CD14-positive monocyte (primary cell): ENCODE results near the gene VASH2. TPM values are rescaled to one million over a fixed set of nuclear protein-coding genes. Genes with fewer than 3 reads are reported as not detected.

Source experiments
- DNase-seq, 3 donors: peaks; one replicate each; pipeline ENCODE4 v3.0.0-alpha.2; 2011 to 2022
- H2AFZ ChIP-seq: 2 replicates; pipeline ENCODE4 v1.6.0; 2012; ENCODE audit warnings: mild to moderate bottlenecking, low read depth, low read length, inconsistent platforms; ENCODE audit not compliant: insufficient read depth, poor library complexity, severe bottlenecking
- H3K27ac ChIP-seq, 2 donors: 1 replicate in 1 of 2; 2 replicates in 1 of 2; pipeline ENCODE4 v1.5.1; 2012 to 2013; ENCODE audit warnings: low read length in 2 of 2, control low read depth in 1 of 2, inconsistent platforms in 1 of 2, low read depth in 1 of 2, mild to moderate bottlenecking in 1 of 2
- H3K27me3 ChIP-seq, 2 donors: one replicate each; pipeline versions ENCODE4 v1.6.0 to v1.6.1; 2011 to 2013; ENCODE audit warnings: low read length in 2 of 2; ENCODE audit not compliant: control insufficient read depth in 2 of 2, insufficient read depth in 2 of 2
- H3K36me3 ChIP-seq, 2 donors: replicated peaks in 1 of 2; 1 replicate in 1 of 2; 2 replicates in 1 of 2; pipeline versions ENCODE4 v1.5.1 to v1.6.1; 2012 to 2013; ENCODE audit warnings: low read length in 2 of 2, control low read depth in 1 of 2, inconsistent platforms in 1 of 2, mild to moderate bottlenecking in 1 of 2; ENCODE audit not compliant: insufficient read depth in 2 of 2, control insufficient read depth in 1 of 2
- H3K4me1 ChIP-seq, 2 donors: 1 replicate in 1 of 2; 2 replicates in 1 of 2; pipeline versions ENCODE4 v1.5.1 to v1.6.1; 2012 to 2013; ENCODE audit warnings: low read length in 2 of 2, control low read depth in 1 of 2, inconsistent platforms in 1 of 2, mild to moderate bottlenecking in 1 of 2, moderate library complexity in 1 of 2; ENCODE audit not compliant: insufficient read depth in 2 of 2, control insufficient read depth in 1 of 2
- H3K4me2 ChIP-seq: replicated peaks from 2 replicates; pipeline ENCODE3; 2012; ENCODE audit warnings: low read length, moderate library complexity, mild to moderate bottlenecking; ENCODE audit not compliant: poor library complexity, severe bottlenecking; ENCODE audit errors: extremely low read depth
- H3K4me3 ChIP-seq, 3 experiments: fragments of 200-600 bp in 1 of 3; sonication (generic) in 1 of 3; replicated peaks in 1 of 3; 1 replicate in 2 of 3; 2 replicates in 1 of 3; pipeline ENCODE4 v1.5.1; 2011 to 2013; ENCODE audit warnings: low read length in 3 of 3, mild to moderate bottlenecking in 3 of 3, control low read depth in 2 of 3, low read depth in 2 of 3, inconsistent platforms in 1 of 3, moderate library complexity in 1 of 3
- H3K79me2 ChIP-seq: 2 replicates; pipeline ENCODE4 v1.6.0; 2012; ENCODE audit warnings: mild to moderate bottlenecking, control low read depth, inconsistent platforms, low read length, moderate library complexity; ENCODE audit not compliant: insufficient read depth
- H3K9ac ChIP-seq: 2 replicates; pipeline ENCODE4 v1.6.0; 2017; ENCODE audit warnings: low read length, mild to moderate bottlenecking; ENCODE audit not compliant: insufficient read depth, poor library complexity, severe bottlenecking
- H3K9me3 ChIP-seq, 2 donors: replicated peaks in 1 of 2; 1 replicate in 1 of 2; 2 replicates in 1 of 2; pipeline versions ENCODE4 v1.5.1 to v1.6.1; 2012 to 2013; ENCODE audit warnings: low read length in 2 of 2, control low read depth in 1 of 2; ENCODE audit not compliant: control insufficient read depth in 1 of 2, insufficient read depth in 1 of 2
- H4K20me1 ChIP-seq: 2 replicates; pipeline ENCODE4 v1.6.0; 2012; ENCODE audit warnings: mild to moderate bottlenecking, low read length, control low read depth, moderate library complexity; ENCODE audit not compliant: insufficient read depth
- H3K27ac Mint-ChIP-seq, 7 donors: one replicate each; pipeline ENCODE4 v1.8.0; 2020; ENCODE audit warnings: mild to moderate bottlenecking in 7 of 7, mixed read lengths in 7 of 7, moderate library complexity in 6 of 7, inconsistent platforms in 2 of 7
- H3K27me3 Mint-ChIP-seq, 3 donors: one replicate each; pipeline ENCODE4 v1.8.0; 2021 to 2022; ENCODE audit warnings: low read depth in 3 of 3, mild to moderate bottlenecking in 3 of 3, mixed read lengths in 3 of 3, moderate library complexity in 3 of 3, inconsistent platforms in 1 of 3
- H3K36me3 Mint-ChIP-seq, 2 donors: one replicate each; pipeline ENCODE4 v1.8.0; 2020; ENCODE audit warnings: mixed read lengths in 2 of 2, inconsistent platforms in 1 of 2, mild to moderate bottlenecking in 1 of 2
- H3K4me1 Mint-ChIP-seq: one replicate; pipeline ENCODE4 v1.8.0; 2020; ENCODE audit warnings: mild to moderate bottlenecking, mixed read lengths
- H3K4me3 Mint-ChIP-seq, 2 donors: one replicate each; pipeline ENCODE4 v1.8.0; 2020; ENCODE audit warnings: mild to moderate bottlenecking in 2 of 2, mixed read lengths in 2 of 2, moderate library complexity in 1 of 2
- H3K9me3 Mint-ChIP-seq, 7 donors: one replicate each; pipeline ENCODE4 v1.8.0; 2020 to 2022; ENCODE audit warnings: mixed read lengths in 7 of 7, mild to moderate bottlenecking in 6 of 7, moderate library complexity in 6 of 7, inconsistent platforms in 2 of 7
- CTCF ChIP-seq: fragments of 200-600 bp; IDR thresholded peaks from one replicate; pipeline ENCODE4 v1.8.0; 2022; ENCODE audit warnings: antibody characterized with exemption, mild to moderate bottlenecking
- WGBS: methylation state at CpG from one replicate; pipeline ENCODE4 v1.1.5; 2013; ENCODE audit warnings: missing lambda C conversion rate; ENCODE audit not compliant: insufficient coverage; 5-methylcytosine and 5-hydroxymethylcytosine counted together
- intact Hi-C, 2 donors: fragments of 100-400 bp; cut with micrococcal nuclease; formaldehyde crosslinking; loops; one replicate each; pipeline versions ENCODE4 v1.15.0 to v1.15.1; 2023
- polyA plus RNA-seq, 3 donors: library from polyadenylated mRNA; depleted of rRNA in 1 of 3; unstranded in 2 of 3; stranded (reverse) in 1 of 3; fragments of 300-500 nt in 2 of 3; fragments of >200 nt in 1 of 3; fragmentation: Illumina TruSeq in 2 of 3; gene quantifications; 1 replicate in 2 of 3; 2 replicates in 1 of 3; pipeline ENCODE4 v1.2.3, GENCODE V29; 2012 to 2021

The VASH2 gene
- polyA plus RNA-seq, 3 donors = 0.07 TPM; not detected in 2

GRCh38 chr1:212968368-212968863 lies 18.1 kb downstream of the VASH2 start:
- TF ChIP-seq CTCF = no peak
- intact Hi-C loops = no loop called here
- Histone ChIP-seq H3K4me1 (no peaks in the 10 kb centered on the region), H3K36me3 (no peaks in the 10 kb centered on the region), H4K20me1 (no peaks in the 10 kb centered on the region), H3K9ac (no peak overlapping the region), H3K9me3 (no peaks in the 10 kb centered on the region), H3K4me2 (no peak overlapping the region), H3K79me2 (no peaks in the 10 kb centered on the region), H3K27me3 (no peaks in the 10 kb centered on the region), H2AFZ (no peak overlapping the region), H3K4me3 (no peak overlapping the region), H3K27ac (no peak overlapping the region)
- H3K27ac Mint-ChIP-seq = no peak overlapping the region
- WGBS = 73% methylated on average over 2 of the region's 3 CpGs
- no peak for DNase-seq
- H3K36me3 Mint-ChIP-seq = no peaks in the 10 kb centered on the region
- H3K9me3 Mint-ChIP-seq = no peaks in the 10 kb centered on the region
- H3K4me3 Mint-ChIP-seq = no peak overlapping the region
- peaks cover 3 to 7% (median 5%) of the 10 kb centered on the region in 3 donors for H3K27me3 Mint-ChIP-seq
- no peaks in the 10 kb centered on the region for H3K4me1 Mint-ChIP-seq

GRCh38 chr1:212970085-212970484 lies 19.7 kb downstream of the VASH2 start:
- Histone ChIP-seq H3K36me3 (no peaks in the 10 kb centered on the region), H3K4me3 (no peak overlapping the region), H3K27ac (no peak overlapping the region), H2AFZ (no peak overlapping the region), H3K4me1 (no peaks in the 10 kb centered on the region), H3K4me2 (no peak overlapping the region), H4K20me1 (no peaks in the 10 kb centered on the region), H3K9ac (no peak overlapping the region), H3K27me3 (no peaks in the 10 kb centered on the region), H3K79me2 (no peaks in the 10 kb centered on the region), H3K9me3 (no peaks in the 10 kb centered on the region)
- no peak overlapping the region for H3K4me3 Mint-ChIP-seq
- no peak for TF ChIP-seq CTCF
- intact Hi-C loops = no loop called here
- WGBS = 100% methylated on average over 1 of the region's 4 CpGs
- H3K9me3 Mint-ChIP-seq = no peaks in the 10 kb centered on the region
- H3K36me3 Mint-ChIP-seq = no peaks in the 10 kb centered on the region
- H3K27me3 Mint-ChIP-seq = peaks cover 3 to 9% (median 4%) of the 10 kb centered on the region in 3 donors
- DNase-seq = no peak
- H3K27ac Mint-ChIP-seq = no peak overlapping the region
- no peaks in the 10 kb centered on the region for H3K4me1 Mint-ChIP-seq
